Neural crest cell (in vitro differentiated cells): Measurements from ENCODE around the gene SLC13A3. TPM values are rescaled to one million over a fixed set of nuclear protein-coding genes. Genes with fewer than 3 reads are reported as not detected.

Source experiments
- DNase-seq: peaks from one replicate; pipeline ENCODE4 v3.0.0; 2021; ENCODE audit warnings: low read depth, mixed read lengths, low spot score
- H3K27ac Mint-ChIP-seq: one replicate; pipeline ENCODE4 v1.8.0; 2021; ENCODE audit warnings: mild to moderate bottlenecking, mixed read lengths; ENCODE audit not compliant: unreplicated experiment
- H3K27me3 Mint-ChIP-seq: 2 replicates; pipeline ENCODE4 v1.8.0; 2021; ENCODE audit warnings: low read depth, mild to moderate bottlenecking, mixed read lengths
- H3K36me3 Mint-ChIP-seq: 2 replicates; pipeline ENCODE4 v1.8.0; 2021; ENCODE audit warnings: low read depth, mild to moderate bottlenecking, mixed read lengths
- H3K4me1 Mint-ChIP-seq: 2 replicates; pipeline ENCODE4 v1.8.0; 2021; ENCODE audit warnings: mixed read lengths
- H3K4me3 Mint-ChIP-seq: one replicate; pipeline ENCODE4 v1.8.0; 2021; ENCODE audit warnings: mild to moderate bottlenecking, mixed read lengths
- H3K9me3 Mint-ChIP-seq: 2 replicates; pipeline ENCODE4 v1.8.0; 2021; ENCODE audit warnings: mixed read lengths
- total RNA-seq: library from RNA; stranded (reverse); gene quantifications from 2 replicates; pipeline ENCODE4 v1.2.1, GENCODE V29; 2021
- TF ChIP-seq, protein P1 (sequence below): fragments of 200-600 bp; sonication (generic); conservative IDR thresholded peaks from 2 replicates; pipeline ENCODE4 v1.5.0; 2021; ENCODE audit warnings: antibody characterized with exemption, mild to moderate bottlenecking

The SLC13A3 gene
- total RNA-seq, 1 donor from 2014 or later = 6.7 TPM

DNA sequence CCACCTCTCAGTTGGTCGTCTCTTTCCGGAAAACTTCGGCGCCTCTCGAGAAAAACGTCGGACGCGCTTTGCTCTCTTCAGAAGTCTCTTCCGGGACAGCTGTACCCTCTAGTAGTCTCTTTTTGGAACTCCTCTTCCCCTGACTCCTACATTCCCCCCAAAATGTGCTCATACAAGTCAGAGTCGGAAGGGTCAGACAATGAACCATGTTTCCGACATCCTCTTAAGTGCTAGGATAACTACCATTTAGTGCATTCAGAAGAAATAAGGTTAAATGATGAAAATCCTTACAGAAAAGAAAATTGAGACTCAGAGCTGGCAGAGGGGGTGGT is 38.5 kb upstream of the SLC13A3 start:
- H3K27ac Mint-ChIP-seq = peak overlapping the region; percentile 68
- peak overlapping the region; percentile 93 for H3K4me3 Mint-ChIP-seq
- TF ChIP-seq, protein P1, sequence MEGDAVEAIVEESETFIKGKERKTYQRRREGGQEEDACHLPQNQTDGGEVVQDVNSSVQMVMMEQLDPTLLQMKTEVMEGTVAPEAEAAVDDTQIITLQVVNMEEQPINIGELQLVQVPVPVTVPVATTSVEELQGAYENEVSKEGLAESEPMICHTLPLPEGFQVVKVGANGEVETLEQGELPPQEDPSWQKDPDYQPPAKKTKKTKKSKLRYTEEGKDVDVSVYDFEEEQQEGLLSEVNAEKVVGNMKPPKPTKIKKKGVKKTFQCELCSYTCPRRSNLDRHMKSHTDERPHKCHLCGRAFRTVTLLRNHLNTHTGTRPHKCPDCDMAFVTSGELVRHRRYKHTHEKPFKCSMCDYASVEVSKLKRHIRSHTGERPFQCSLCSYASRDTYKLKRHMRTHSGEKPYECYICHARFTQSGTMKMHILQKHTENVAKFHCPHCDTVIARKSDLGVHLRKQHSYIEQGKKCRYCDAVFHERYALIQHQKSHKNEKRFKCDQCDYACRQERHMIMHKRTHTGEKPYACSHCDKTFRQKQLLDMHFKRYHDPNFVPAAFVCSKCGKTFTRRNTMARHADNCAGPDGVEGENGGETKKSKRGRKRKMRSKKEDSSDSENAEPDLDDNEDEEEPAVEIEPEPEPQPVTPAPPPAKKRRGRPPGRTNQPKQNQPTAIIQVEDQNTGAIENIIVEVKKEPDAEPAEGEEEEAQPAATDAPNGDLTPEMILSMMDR = no peak
- H3K4me1 Mint-ChIP-seq = peaks cover 49% of the 10 kb centered on the region
- H3K27me3 Mint-ChIP-seq = no peaks in the 10 kb centered on the region
- peaks cover 3% of the 10 kb centered on the region for H3K9me3 Mint-ChIP-seq
- DNase-seq = no peak
- peaks cover 10% of the 10 kb centered on the region for H3K36me3 Mint-ChIP-seq

DNA sequence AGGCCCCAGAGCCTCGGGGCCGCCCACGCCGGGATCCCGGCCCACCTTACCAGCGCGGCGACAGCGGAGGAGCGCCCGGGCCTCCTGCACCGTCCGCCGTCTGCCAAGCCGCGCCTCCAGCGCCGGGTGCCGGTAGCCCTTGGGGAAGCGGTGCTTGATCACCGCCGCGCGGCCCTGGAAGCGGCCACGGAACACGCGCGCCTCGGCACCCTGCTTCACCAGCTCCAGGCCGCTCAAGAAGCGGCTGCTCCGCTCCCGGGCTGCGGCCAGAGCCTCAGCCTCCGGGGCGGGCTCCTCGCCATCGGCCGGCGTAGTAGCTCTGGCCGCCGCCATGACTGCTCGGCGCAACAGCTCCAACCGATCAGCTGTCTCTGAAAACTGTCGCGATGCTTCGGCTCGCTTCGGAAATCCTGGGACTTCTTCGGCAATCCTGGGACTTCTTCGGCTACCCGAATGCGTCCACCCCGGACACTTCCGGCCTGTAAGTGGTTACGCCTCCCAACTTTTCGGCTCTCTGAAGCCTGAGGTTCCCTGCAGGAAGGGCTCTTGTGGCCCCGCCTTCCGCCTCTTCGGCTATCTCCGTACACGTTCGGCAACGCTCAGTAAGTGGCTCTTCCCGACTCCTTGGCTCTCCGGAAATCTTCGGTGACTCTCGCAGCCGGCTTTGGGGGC is 38.0 kb upstream of the SLC13A3 start, which contains the start of gene TP53RK:
TP53RK (minus strand) TSS at position 363 of the 672 bp plus-strand sequence; CDS start at position 333, 30 bp downstream.
- peak; percentile 95 for DNase-seq
- TF ChIP-seq, protein P1 = peak; percentile 49
- peaks cover 10% of the 10 kb centered on the region for H3K36me3 Mint-ChIP-seq
- H3K9me3 Mint-ChIP-seq = no peaks in the 10 kb centered on the region
- H3K4me3 Mint-ChIP-seq = peak within 1 kb of the TSS; percentile 93
- peaks cover 48% of the 10 kb centered on the region for H3K4me1 Mint-ChIP-seq
- H3K27ac Mint-ChIP-seq = peak within 1 kb of the TSS; percentile 97
- H3K27me3 Mint-ChIP-seq = no peaks in the 10 kb centered on the region

DNA sequence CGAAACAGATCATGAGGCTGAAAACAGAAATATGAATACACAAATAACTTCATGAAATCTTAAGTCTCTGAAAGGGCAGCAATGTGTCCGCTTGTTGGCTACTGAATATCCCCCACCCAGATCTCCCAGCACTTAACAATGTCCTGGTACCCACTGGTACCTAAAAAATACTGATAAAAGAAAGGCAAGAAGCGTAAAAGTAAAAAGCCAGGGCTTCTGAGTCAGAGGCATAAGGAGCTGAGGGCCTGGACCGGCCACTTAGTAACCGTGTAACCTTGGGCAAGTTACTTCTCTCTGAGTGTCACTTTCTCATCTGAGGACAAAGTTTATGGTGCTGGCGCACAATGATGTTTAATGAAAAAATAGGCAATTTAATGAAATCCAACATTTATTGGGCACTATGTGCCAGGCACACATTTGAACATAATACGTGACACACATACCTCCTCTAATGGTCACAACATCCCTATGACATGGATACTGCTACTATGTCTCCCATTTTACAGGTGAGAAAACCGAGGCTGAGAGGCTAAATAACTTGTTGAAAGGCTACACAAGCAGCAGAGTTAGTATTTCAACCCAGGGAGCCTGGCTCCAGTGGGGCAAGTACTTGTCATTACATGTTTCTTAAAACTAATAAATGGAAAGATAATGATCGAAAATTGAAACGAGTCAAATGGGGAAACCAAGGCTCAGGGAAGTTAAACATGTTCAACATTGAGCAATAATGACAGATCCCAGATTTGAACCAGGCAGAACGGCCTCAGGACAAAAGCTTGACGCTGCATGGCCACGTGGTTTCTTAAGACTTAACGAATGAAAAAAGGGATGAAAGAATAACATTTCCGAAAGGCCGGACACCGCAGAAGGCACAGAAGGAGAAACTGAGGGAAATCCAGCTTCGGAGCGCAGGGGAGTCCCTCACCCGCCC is 37.2 kb upstream of the SLC13A3 start:
- peaks cover 10% of the 10 kb centered on the region for H3K36me3 Mint-ChIP-seq
- H3K4me3 Mint-ChIP-seq = peak overlapping the region; percentile 93
- H3K27me3 Mint-ChIP-seq = no peaks in the 10 kb centered on the region
- TF ChIP-seq, protein P1 = no peak
- no peaks in the 10 kb centered on the region for H3K9me3 Mint-ChIP-seq
- H3K27ac Mint-ChIP-seq = peak overlapping the region; percentile 97
- H3K4me1 Mint-ChIP-seq = peaks cover 51% of the 10 kb centered on the region
- DNase-seq = no peak

DNA sequence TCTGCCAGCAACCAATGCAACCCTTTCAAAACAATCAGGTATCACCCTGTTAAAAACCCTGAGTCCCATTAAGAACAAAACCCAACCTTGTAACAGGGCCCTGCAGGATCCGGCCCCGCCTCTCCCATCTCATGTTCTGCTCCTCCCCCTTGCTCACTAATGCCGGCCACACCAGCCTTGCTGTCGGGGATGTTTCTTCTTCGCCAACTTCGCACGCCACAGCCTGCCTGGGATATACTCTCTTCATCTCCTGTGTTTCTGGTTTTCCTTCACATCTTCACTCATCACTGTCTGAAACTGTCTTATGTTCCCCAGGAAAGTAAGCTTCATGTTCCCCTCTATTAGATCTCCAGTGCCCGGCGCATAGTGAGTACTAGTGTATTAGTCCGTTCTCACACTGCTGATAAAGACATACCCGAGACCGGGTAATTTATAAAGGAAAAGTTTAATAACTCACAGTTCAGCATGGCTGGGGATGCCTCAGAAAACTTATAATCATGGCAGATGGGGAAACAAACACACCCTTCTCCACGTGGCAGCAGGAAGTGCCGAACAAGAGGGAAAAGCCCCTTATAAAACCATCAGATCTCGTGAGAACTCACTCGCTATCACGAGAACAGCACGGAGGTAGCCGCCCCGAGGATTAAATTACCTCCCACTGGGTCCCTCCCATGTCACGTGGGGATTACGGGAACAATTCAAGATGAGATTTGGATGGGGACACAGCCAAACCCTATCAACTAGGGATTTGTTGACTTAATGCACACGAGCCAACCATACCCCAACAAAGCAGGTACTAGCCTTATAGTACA is 32.9 kb upstream of the SLC13A3 start:
- TF ChIP-seq, protein P1 = no peak
- H3K27ac Mint-ChIP-seq = peak overlapping the region; percentile 14
- H3K4me3 Mint-ChIP-seq = peak overlapping the region; percentile 73
- peaks cover 51% of the 10 kb centered on the region for H3K4me1 Mint-ChIP-seq
- DNase-seq = peak; percentile 35
- H3K36me3 Mint-ChIP-seq = peaks cover 10% of the 10 kb centered on the region
- H3K27me3 Mint-ChIP-seq = no peaks in the 10 kb centered on the region
- no peaks in the 10 kb centered on the region for H3K9me3 Mint-ChIP-seq

DNA sequence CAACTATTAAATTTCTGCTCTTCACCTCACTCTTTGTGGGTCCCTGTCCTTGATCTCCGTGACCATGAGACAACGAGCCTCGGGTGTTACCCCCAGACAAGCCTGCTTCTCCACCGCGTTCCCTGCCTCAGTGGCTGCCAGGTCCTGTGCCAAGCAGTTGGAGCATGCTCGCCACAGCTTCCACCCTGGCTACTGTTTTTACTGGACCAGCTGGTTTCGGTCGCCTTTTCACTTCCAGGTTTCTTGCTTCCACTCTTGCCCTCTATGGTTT is 32.3 kb upstream of the SLC13A3 start:
- peaks cover 51% of the 10 kb centered on the region for H3K4me1 Mint-ChIP-seq
- TF ChIP-seq, protein P1 = no peak
- no peaks in the 10 kb centered on the region for H3K9me3 Mint-ChIP-seq
- H3K27me3 Mint-ChIP-seq = no peaks in the 10 kb centered on the region
- H3K27ac Mint-ChIP-seq = no peak overlapping the region
- H3K36me3 Mint-ChIP-seq = peaks cover 10% of the 10 kb centered on the region
- peak overlapping the region; percentile 73 for H3K4me3 Mint-ChIP-seq
- no peak for DNase-seq
